Panc1 (cell line): ENCODE results near the gene IQCN. TPM values are rescaled to one million over a fixed set of nuclear protein-coding genes. Genes with fewer than 3 reads are reported as not detected.

Experiments
- ATAC-seq: fragments of 200-7000 bp; cut with Tn5 transposase; 2 replicates; pipeline ENCODE4 v1.9.1; 2020; ENCODE audit warnings: mild to moderate bottlenecking, moderate library complexity
- BruUV-seq: library from RNA; stranded (reverse); fragments of 400-500 nt; replicated peaks from 2 replicates; lab custom pipeline; 2021; lab: Mats Ljungman, UMichigan
- CTCF ChIA-PET: fragments of 300-600 bp; sonication (Branson Sonifier 250); formaldehyde crosslinking; loops from one replicate; lab custom pipeline; 2022; ENCODE audit warnings: antibody characterized with exemption; lab: Charles Lee
- POLR2A ChIA-PET: fragments of 300-600 bp; sonication (Branson Sonifier 250); formaldehyde crosslinking; loops from one replicate; lab custom pipeline; 2022; ENCODE audit warnings: antibody characterized with exemption; lab: Charles Lee
- DNase-seq: peaks from one replicate; pipeline ENCODE4 v3.0.0-alpha.2; 2010; ENCODE audit warnings: low read depth, low spot score
- H3K27ac ChIP-seq: 2 replicates; pipeline ENCODE4 v1.5.1; 2011; ENCODE audit warnings: mild to moderate bottlenecking, low read length, inconsistent platforms
- H3K27me3 ChIP-seq: fragments of 200-500 bp; sonication (Bioruptor generic); 2 replicates; pipeline ENCODE4 v1.6.0; 2014; ENCODE audit warnings: low read length, inconsistent platforms; ENCODE audit not compliant: control insufficient read depth, insufficient read depth
- H3K36me3 ChIP-seq: fragments of 200-500 bp; sonication (Bioruptor generic); 2 replicates; pipeline ENCODE4 v1.5.1; 2014; ENCODE audit warnings: inconsistent platforms, mild to moderate bottlenecking, low read length, moderate library complexity; ENCODE audit not compliant: control insufficient read depth, insufficient read depth
- H3K4me1 ChIP-seq: 2 replicates; pipeline ENCODE4 v1.5.1; 2011; ENCODE audit warnings: inconsistent platforms, mild to moderate bottlenecking, low read length, moderate library complexity; ENCODE audit not compliant: control insufficient read depth, insufficient read depth
- H3K4me3 ChIP-seq, 2 experiments: 2 replicates each; pipeline ENCODE4 v1.5.1; 2011 to 2012; ENCODE audit warnings: low read depth in 2 of 2, low read length in 2 of 2, mild to moderate bottlenecking in 2 of 2, inconsistent platforms in 1 of 2, moderate library complexity in 1 of 2
- H3K9me3 ChIP-seq: fragments of 200-500 bp; sonication (Bioruptor generic); 2 replicates; pipeline ENCODE4 v1.5.1; 2014; ENCODE audit warnings: low read depth, mild to moderate bottlenecking, inconsistent platforms, low read length, moderate library complexity; ENCODE audit not compliant: control insufficient read depth, insufficient read depth
- CTCF ChIP-seq: fragments of 450-650 bp; IDR thresholded peaks from 2 replicates; pipeline ENCODE4 v1.5.1; 2017; ENCODE audit warnings: mild to moderate bottlenecking
- POLR2AphosphoS5 ChIP-seq: IDR thresholded peaks from 2 replicates; pipeline ENCODE4 v1.6.1; 2012; ENCODE audit warnings: mild to moderate bottlenecking, low read depth, low read length, moderate library complexity
- REST ChIP-seq, 2 experiments: IDR thresholded peaks; 2 replicates each; pipeline ENCODE4 v1.6.1; 2011 to 2012; ENCODE audit warnings: low read depth in 2 of 2, control low read depth in 1 of 2, low read length in 1 of 2, mild to moderate bottlenecking in 1 of 2, moderate library complexity in 1 of 2; ENCODE audit not compliant: insufficient read depth in 1 of 2
- SIN3A ChIP-seq: IDR thresholded peaks from 2 replicates; pipeline ENCODE4 v1.6.1; 2012; ENCODE audit warnings: low read depth, mild to moderate bottlenecking, low read length, moderate library complexity, borderline replicate concordance; ENCODE audit not compliant: insufficient read depth
- TCF7L2 ChIP-seq: IDR thresholded peaks from 2 replicates; pipeline ENCODE4 v1.6.1; 2011; ENCODE audit warnings: mild to moderate bottlenecking, low read depth, low read length, inconsistent platforms
- in situ Hi-C: cut with HindIII; loops from 2 replicates; pipeline ENCODE4 v1.10.0; 2016; ENCODE audit warnings: low sequenced_read_pairs, low pct_unique_long_range_greater_than_20kb
- intact Hi-C: fragments of 100-400 bp; cut with micrococcal nuclease; formaldehyde crosslinking; loops from one replicate; pipeline ENCODE4 v1.10.0; 2022; ENCODE audit not compliant: unreplicated experiment
- total RNA-seq: library from RNA; stranded (reverse); gene quantifications from one replicate; pipeline ENCODE4 v1.2.1, GENCODE V29; 2021; ENCODE audit not compliant: unreplicated experiment

Gene IQCN
- total RNA-seq, 1 experiment from 2014 or later: 2.5 TPM

- no TSS peak for BruUV-seq
- Histone ChIP-seq H3K36me3 (no peaks in the 10 kb centered on the region; the same call in 1 of the 2 replicates), H3K4me1 (peaks cover 25% of the 10 kb centered on the region), H3K27ac (no peak overlapping the region), H3K27me3 (no peaks in the 10 kb centered on the region), H3K4me3 (no peak overlapping the region), H3K9me3 (no peaks in the 10 kb centered on the region)
- intact Hi-C loops (loop anchor here (2.0 kb wide), 1 partner anchor 41 kb away; no protein-coding TSS in a partner anchor), in situ Hi-C loops (no loop called here)
- ChIA-PET CTCF (no interaction called here), POLR2A (interaction anchor here (0.8 to 0.9 kb wide), 2 partner anchors 14 to 202 kb away, joined by 3 to 4 read pairs; no protein-coding TSS in a partner anchor)
- no peak for DNase-seq
- ATAC-seq: no peak
- TF ChIP-seq TCF7L2 (no peak), SIN3A (no peak)
These were observed 45.4 kb upstream of the IQCN start for GRCh38 chr19:18319591-18320135.

- intact Hi-C loops: no loop called here
- no TSS peak for BruUV-seq
- H3K4me1 ChIP-seq: peaks cover 16% of the 10 kb centered on the region; the same call in 1 of the 2 replicates
- H3K36me3 ChIP-seq: no peaks in the 10 kb centered on the region; the same call in 1 of the 2 replicates
- H3K27me3 ChIP-seq: no peaks in the 10 kb centered on the region
- ChIA-PET CTCF (no interaction called here), POLR2A (interaction anchor here (0.5 kb wide), 1 partner anchor 390 kb away, joined by 5 read pairs; no protein-coding TSS in a partner anchor)
- in situ Hi-C loops: no loop called here
- DNase-seq (no peak), ATAC-seq (no peak)
- TF ChIP-seq TCF7L2: no peak
- TF ChIP-seq POLR2AphosphoS5: no peak
- no peak for TF ChIP-seq SIN3A
- TF ChIP-seq REST (IDR thresholded peaks at IDR 0.05; ENCODE audit: insufficient read depth in 1 of 2, low read depth in 2 of 2, low read length in 1 of 2): no peak
- TF ChIP-seq CTCF: no peak
- H3K9me3 ChIP-seq: no peaks in the 10 kb centered on the region
- no peak overlapping the region for H3K27ac ChIP-seq
- H3K4me3 ChIP-seq: no peak overlapping the region
These were observed 43.9 kb upstream of the IQCN start for GRCh38 chr19:18317961-18318800.
